Parathyroid adenoma (tissue), 2 donors: Measurements from ENCODE around the gene KIF5B.
"Not testable (repeated sequence)": the region's sequence is repeated elsewhere in the genome, so short reads cannot be mapped to it uniquely, and the experiment has no call there.

Experiments
- H2AFZ ChIP-seq: fragments of 300-600 bp; sonication (generic); one replicate; pipeline ENCODE4 v1.7.0; 2017; ENCODE audit warnings: antibody characterized with exemption, mild to moderate bottlenecking
- H3K27ac ChIP-seq: fragments of 300-600 bp; sonication (generic); one replicate; pipeline ENCODE4 v1.7.0; 2017
- H3K27me3 ChIP-seq: fragments of 300-600 bp; sonication (generic); one replicate; pipeline ENCODE4 v1.7.0; 2017; ENCODE audit warnings: low read length; ENCODE audit not compliant: control insufficient read depth, insufficient read depth
- H3K36me3 ChIP-seq: fragments of 300-600 bp; sonication (generic); one replicate; pipeline ENCODE4 v1.7.0; 2017; ENCODE audit warnings: low read length; ENCODE audit not compliant: control insufficient read depth, insufficient read depth
- H3K4me1 ChIP-seq: fragments of 300-600 bp; sonication (generic); one replicate; pipeline ENCODE4 v1.7.0; 2017; ENCODE audit warnings: control low read depth
- H3K4me2 ChIP-seq: fragments of 300-600 bp; sonication (generic); one replicate; pipeline ENCODE4 v1.7.0; 2017; ENCODE audit warnings: low read length
- H3K4me3 ChIP-seq: fragments of 300-600 bp; sonication (generic); one replicate; pipeline ENCODE4 v1.7.0; 2017; ENCODE audit warnings: low read depth, low read length
- H3K79me2 ChIP-seq: fragments of 300-600 bp; sonication (generic); one replicate; pipeline ENCODE4 v1.7.0; 2017; ENCODE audit warnings: control low read depth
- H3K9ac ChIP-seq: fragments of 300-600 bp; sonication (generic); one replicate; pipeline ENCODE4 v1.7.0; 2017; ENCODE audit warnings: mild to moderate bottlenecking
- H3K9me3 ChIP-seq: fragments of 300-600 bp; sonication (generic); one replicate; pipeline ENCODE4 v1.7.0; 2017; ENCODE audit warnings: low read length; ENCODE audit not compliant: control insufficient read depth
- TF ChIP-seq, protein P1 (sequence below): fragments of 300-600 bp; sonication (generic); IDR thresholded peaks from one replicate; pipeline ENCODE4 v1.7.0; 2017; ENCODE audit warnings: antibody characterized with exemption, mild to moderate bottlenecking
- donor health status: primary hyperparathyroidism.

Gene KIF5B

DNA sequence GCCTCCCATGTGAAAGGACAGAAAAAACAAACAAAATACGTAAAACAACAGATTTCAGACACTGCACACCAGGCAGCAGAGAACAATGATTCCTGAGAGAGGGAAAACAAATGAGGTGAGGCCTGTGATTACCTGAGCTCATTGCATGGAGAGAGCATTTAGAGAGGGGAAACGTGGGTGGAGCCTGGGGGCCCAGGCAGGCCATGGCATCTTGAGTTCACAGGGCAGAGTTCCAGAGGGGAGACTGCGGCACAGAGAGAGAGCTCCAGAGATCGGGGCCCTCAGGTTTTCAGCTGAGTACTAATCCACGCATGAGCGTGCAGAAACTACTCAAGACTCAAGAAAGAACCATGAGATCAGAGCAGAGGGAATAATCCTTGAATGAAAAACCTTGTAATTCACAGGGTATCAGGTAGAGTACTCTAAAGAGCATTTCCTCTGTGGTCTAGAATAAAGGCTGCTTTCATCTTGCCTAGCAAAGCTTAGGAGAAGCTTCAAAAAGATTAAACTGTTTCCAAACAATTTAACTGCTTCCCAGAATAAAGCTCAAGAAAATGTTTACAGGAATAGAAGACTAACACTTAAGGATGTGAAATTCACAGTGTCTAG is 81.0 kb downstream of the KIF5B start:
- Histone ChIP-seq H3K79me2 (no peaks in the 10 kb centered on the region), H3K27ac (no peak overlapping the region), H3K4me1 (no peaks in the 10 kb centered on the region), H3K4me2 (no peak overlapping the region), H3K36me3 (no peaks in the 10 kb centered on the region), H3K27me3 (no peaks in the 10 kb centered on the region), H2AFZ (no peak overlapping the region), H3K9me3 (no peaks in the 10 kb centered on the region), H3K9ac (no peak overlapping the region), H3K4me3 (no peak overlapping the region)
- TF ChIP-seq, protein P1, sequence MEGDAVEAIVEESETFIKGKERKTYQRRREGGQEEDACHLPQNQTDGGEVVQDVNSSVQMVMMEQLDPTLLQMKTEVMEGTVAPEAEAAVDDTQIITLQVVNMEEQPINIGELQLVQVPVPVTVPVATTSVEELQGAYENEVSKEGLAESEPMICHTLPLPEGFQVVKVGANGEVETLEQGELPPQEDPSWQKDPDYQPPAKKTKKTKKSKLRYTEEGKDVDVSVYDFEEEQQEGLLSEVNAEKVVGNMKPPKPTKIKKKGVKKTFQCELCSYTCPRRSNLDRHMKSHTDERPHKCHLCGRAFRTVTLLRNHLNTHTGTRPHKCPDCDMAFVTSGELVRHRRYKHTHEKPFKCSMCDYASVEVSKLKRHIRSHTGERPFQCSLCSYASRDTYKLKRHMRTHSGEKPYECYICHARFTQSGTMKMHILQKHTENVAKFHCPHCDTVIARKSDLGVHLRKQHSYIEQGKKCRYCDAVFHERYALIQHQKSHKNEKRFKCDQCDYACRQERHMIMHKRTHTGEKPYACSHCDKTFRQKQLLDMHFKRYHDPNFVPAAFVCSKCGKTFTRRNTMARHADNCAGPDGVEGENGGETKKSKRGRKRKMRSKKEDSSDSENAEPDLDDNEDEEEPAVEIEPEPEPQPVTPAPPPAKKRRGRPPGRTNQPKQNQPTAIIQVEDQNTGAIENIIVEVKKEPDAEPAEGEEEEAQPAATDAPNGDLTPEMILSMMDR: no peak

- H3K27me3 ChIP-seq: no peaks in the 10 kb centered on the region
- H3K79me2 ChIP-seq: no peaks in the 10 kb centered on the region
- no peak overlapping the region for H3K9ac ChIP-seq
- H3K4me2 ChIP-seq: no peak overlapping the region
- H3K4me3 ChIP-seq: no peak overlapping the region
- H3K36me3 ChIP-seq: no peaks in the 10 kb centered on the region
- no peaks in the 10 kb centered on the region for H3K9me3 ChIP-seq
- TF ChIP-seq, protein P1: no peak
- H3K27ac ChIP-seq: no peak overlapping the region
- H3K4me1 ChIP-seq: no peaks in the 10 kb centered on the region
- no peak overlapping the region for H2AFZ ChIP-seq
Measured at GRCh38 chr10:31974434-31975124, 81.6 kb downstream of the KIF5B start.

- Histone ChIP-seq H3K36me3 (no peaks in the 10 kb centered on the region), H3K9me3 (no peaks in the 10 kb centered on the region), H3K4me2 (no peak overlapping the region), H3K27ac (no peak overlapping the region), H3K4me3 (no peak overlapping the region), H3K27me3 (no peaks in the 10 kb centered on the region), H2AFZ (no peak overlapping the region), H3K9ac (no peak overlapping the region), H3K4me1 (no peaks in the 10 kb centered on the region), H3K79me2 (no peaks in the 10 kb centered on the region)
- TF ChIP-seq, protein P1: no peak
Measured at GRCh38 chr10:31972519-31973041, 83.6 kb downstream of the KIF5B start.

- H3K9me3 ChIP-seq, H3K27ac ChIP-seq, H3K27me3 ChIP-seq, H2AFZ ChIP-seq, H3K4me3 ChIP-seq, H3K4me2 ChIP-seq, H3K79me2 ChIP-seq, H3K36me3 ChIP-seq, H3K4me1 ChIP-seq, H3K9ac ChIP-seq: not testable (repeated sequence)
Measured at GRCh38 chr10:31969847-31970246, 86.4 kb downstream of the KIF5B start.

DNA sequence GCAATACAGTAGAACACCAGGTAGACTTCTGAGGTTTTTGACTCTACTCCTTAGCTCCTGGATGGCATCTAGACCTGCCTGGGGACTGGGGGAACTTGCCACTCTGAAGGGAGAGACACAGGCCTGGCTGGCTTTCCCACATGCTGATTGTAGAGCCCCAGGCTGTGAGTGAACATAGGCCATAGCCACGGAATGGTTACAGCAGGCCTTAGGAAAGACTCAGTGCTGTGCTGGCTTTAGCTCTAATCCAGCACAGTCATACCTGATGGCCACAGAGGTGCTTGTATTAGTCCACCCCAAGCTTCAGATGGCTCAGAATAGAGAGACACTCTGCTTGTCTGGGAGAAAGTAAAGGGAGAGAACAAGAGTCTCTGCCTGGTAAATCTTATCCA is 92.6 kb downstream of the KIF5B start:
- TF ChIP-seq, protein P1: no peak
- Histone ChIP-seq H3K9ac (no peak overlapping the region), H3K9me3 (no peaks in the 10 kb centered on the region), H3K27me3 (no peaks in the 10 kb centered on the region), H3K79me2 (no peaks in the 10 kb centered on the region), H2AFZ (peak overlapping the region; percentile 36), H3K27ac (no peak overlapping the region), H3K4me3 (no peak overlapping the region), H3K4me1 (no peaks in the 10 kb centered on the region), H3K36me3 (no peaks in the 10 kb centered on the region), H3K4me2 (no peak overlapping the region)
